Effector CD4-positive, alpha-beta T cell (primary cell): ENCODE measurements around the gene PLPP3. TPM values are rescaled to one million over a fixed set of nuclear protein-coding genes. Genes with fewer than 3 reads are reported as not detected.
"Not testable (repeated sequence)": the region's sequence is repeated elsewhere in the genome, so short reads cannot be mapped to it uniquely, and the experiment has no call there.

Experiments
- DNase-seq: peaks from one replicate; pipeline ENCODE4 v3.0.0-alpha.2; 2020
- total RNA-seq: gene quantifications from one replicate; lab custom pipeline; 2026; lab: John Stamatoyannopoulos, UW

PLPP3 gene
- total RNA-seq: not detected

DNA sequence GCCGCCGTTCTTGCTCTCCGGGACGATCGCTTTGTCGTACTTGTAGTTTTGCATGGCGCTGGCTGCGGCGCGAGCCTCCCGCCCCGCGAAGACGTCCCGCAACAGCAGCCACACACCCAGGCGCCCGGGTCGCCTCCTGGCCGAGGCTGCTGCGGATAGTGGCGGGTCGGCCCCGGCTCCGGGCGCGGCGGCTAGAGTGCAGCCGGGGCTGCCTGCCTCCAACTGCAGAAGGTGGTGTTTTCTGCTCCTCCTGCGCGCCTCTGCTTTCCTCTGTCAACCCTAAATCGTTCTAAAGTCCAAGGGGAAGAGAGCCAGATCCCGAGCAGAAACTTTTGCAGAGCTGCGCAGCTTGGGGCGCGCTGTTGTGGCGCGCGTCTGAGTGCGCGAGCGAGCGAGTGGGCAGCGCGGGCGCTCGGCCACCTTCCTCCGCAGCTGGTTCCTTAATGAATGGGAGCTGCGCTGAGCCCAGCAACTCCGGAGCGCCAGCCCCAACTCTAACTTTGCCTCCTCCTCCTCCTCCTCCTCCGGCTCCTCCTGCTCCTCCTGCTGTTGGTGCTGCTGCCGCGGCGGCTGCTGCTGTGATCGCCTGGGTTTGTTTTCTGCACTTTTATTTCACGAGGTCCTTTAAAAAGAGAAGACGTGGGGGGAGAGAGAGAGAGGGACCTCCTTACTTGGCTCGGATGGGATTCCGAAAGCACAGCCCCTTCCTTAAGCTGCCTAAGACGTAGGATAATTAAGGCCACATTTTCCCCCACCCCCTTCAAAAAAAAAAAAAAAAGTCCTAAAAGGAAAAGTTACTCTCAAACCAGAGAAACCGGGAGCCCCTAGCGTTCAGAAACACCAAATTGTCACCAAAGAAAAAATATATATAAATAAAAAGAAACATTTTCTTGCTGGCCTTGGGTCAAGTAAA is at the start of gene PLPP3:
PLPP3 (minus strand) TSS at position 601 of the 913 bp plus-strand sequence; CDS start at position 54, 547 bp downstream.
- no peak for DNase-seq

GRCh38 chr1:56627636-56628039 is 48.3 kb upstream of the PLPP3 start:
- DNase-seq: no peak

DNA sequence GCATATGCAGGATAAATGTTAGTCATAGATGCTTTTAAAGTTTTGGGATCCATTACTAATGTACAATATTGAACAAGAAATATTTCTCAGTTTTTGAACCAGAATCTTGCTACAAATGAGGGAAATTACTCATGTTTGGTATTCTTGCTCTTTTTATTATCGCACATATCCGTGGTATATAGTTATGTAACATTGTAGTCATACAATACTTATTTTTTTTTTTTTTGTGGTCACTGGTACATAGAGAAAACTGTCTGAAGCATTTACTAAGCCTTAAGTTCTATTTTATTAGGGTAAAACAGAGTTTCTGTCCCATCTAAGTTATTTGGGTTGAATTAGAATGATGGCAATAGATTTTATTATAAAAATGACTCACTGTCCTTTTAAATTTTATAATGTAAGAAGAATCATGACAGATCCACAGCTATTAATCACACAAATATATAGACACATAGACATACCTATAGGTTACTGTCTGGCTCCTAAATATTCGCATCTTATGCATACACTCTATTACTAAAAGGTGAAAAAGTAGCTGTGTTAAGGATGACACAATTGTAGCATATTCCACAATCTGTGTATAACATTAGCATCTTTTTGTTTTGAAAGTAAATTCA is 47.8 kb upstream of the PLPP3 start:
- no peak for DNase-seq

GRCh38 chr1:56626546-56626945 is 47.2 kb upstream of the PLPP3 start:
- DNase-seq: no peak

- DNase-seq: no peak
Observed at GRCh38 chr1:56625819-56626440, 46.6 kb upstream of the PLPP3 start.

- no peak for DNase-seq
Observed at GRCh38 chr1:56617141-56617540, 37.8 kb upstream of the PLPP3 start.

- not testable (repeated sequence) for DNase-seq
Observed at GRCh38 chr1:56610770-56611169, 31.4 kb upstream of the PLPP3 start.

- DNase-seq: not testable (repeated sequence)
Observed at GRCh38 chr1:56610097-56610496, 30.7 kb upstream of the PLPP3 start.

- DNase-seq: not testable (repeated sequence)
Observed at GRCh38 chr1:56595397-56596191, 16.2 kb upstream of the PLPP3 start.

DNA sequence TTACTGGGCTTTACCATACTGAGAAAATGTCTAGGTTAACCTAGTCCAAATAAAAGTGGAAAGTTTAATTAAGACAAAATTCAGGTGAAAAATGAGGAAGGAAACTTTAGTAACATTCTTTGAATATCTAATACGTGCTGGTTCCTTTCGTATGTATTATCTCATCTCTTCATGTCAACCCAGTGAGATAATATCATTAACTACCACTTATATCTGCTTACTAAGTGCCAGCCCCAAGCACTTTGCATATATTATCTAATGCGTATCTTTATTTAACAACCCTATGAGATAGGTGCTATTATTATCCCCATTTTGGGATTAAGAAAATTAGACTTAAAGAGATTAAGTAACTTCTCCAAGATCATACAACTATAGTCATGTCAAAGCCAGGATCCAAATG is 12.5 kb upstream of the PLPP3 start:
- no peak for DNase-seq

DNA sequence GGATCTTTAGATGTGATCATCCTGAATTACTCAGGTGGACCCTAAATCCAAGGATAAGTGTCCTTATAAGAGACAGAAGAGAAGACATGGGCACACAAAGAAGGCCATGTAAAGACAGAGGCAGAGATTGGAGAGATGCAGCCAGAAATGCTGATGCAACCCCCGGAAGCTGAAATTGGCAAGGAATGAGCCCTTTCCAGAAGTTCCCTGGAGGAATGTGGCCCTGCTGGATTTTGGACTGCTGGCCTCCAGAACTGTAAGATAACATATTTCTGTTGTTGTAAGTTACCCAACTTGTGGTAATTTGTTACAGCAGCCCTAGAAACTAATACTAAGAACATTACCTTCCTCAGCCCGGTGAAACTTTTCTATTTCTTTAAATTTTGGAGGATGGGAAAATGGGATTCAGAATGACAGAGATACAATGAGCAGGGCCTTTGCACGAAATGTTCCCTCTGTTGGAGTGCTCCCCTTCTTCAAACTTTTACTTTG is 11.2 kb upstream of the PLPP3 start:
- no peak for DNase-seq

- DNase-seq: no peak
Observed at GRCh38 chr1:56589369-56589768, 10.0 kb upstream of the PLPP3 start.

GRCh38 chr1:56586502-56586901 is 7.1 kb upstream of the PLPP3 start:
- no peak for DNase-seq

DNA sequence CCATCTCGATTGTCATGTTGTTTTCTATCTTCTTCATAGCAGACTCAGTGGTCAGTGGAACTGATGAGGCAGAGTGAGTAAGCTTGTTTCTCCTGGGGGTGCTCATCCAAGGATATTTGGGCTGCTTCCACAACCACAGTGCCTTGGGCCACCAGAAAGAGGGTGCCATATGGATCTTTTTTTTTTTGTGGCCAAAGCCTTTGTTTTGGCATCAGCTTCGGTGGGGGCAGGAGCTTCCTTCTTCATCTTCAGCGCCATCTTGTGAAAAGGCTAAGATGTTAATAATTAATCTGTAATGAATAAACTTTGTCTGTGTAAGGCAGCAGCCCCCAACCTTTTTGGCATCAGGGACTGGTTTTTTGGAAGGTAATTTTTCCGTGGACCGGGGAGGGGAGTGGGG is 6.6 kb upstream of the PLPP3 start:
- DNase-seq: no peak

GRCh38 chr1:56584910-56585528 is 5.7 kb upstream of the PLPP3 start:
- DNase-seq: no peak

GRCh38 chr1:56583957-56584468 is 4.7 kb upstream of the PLPP3 start:
- DNase-seq: no peak

GRCh38 chr1:56580771-56581170 is 1.4 kb upstream of the PLPP3 start:
- DNase-seq: no peak

GRCh38 chr1:56578138-56578962 is 1.0 kb downstream of the PLPP3 start:
- no peak for DNase-seq

GRCh38 chr1:56577406-56578137 is 1.8 kb downstream of the PLPP3 start:
- no peak for DNase-seq

DNA sequence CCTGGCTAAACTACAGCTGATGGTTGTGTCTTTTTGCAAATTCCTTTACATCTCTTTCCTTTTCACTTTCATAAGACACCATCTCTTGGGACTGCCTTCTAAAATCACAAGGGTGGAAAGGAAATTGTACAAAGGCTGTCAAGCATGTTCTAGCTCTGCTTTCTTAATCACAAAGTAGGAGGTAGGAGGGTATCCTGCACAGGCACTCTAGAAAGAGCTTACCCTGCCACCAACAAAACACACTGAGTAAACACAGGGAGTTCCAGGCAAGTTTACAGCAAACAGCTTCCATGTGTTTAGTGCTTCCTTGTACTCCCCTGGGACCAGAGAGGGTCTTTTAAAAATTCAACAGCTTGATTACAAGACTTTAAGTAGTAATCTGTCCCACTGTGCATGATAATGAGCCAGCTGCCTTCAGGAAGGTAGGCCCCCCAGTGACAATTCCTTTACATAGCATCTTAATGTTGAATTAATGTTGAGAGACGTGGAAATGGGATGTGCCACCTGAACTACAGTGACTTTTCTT is 2.4 kb downstream of the PLPP3 start:
- DNase-seq: no peak
